Stimulated activated CD8-positive, alpha-beta memory T cell treated with anti-CD3 and anti-CD28 coated beads, Interleukin-4, amount 100 ng/mL, for 24 hours (primary cell): ENCODE data around the gene METTL16.
"Not testable (repeated sequence)": the region's sequence is repeated elsewhere in the genome, so short reads cannot be mapped to it uniquely, and the experiment has no call there.

Source experiments
- DNase-seq: peaks from one replicate; pipeline ENCODE4 v3.0.0-alpha.2; 2020; ENCODE audit warnings: low read depth

The METTL16 gene

DNA sequence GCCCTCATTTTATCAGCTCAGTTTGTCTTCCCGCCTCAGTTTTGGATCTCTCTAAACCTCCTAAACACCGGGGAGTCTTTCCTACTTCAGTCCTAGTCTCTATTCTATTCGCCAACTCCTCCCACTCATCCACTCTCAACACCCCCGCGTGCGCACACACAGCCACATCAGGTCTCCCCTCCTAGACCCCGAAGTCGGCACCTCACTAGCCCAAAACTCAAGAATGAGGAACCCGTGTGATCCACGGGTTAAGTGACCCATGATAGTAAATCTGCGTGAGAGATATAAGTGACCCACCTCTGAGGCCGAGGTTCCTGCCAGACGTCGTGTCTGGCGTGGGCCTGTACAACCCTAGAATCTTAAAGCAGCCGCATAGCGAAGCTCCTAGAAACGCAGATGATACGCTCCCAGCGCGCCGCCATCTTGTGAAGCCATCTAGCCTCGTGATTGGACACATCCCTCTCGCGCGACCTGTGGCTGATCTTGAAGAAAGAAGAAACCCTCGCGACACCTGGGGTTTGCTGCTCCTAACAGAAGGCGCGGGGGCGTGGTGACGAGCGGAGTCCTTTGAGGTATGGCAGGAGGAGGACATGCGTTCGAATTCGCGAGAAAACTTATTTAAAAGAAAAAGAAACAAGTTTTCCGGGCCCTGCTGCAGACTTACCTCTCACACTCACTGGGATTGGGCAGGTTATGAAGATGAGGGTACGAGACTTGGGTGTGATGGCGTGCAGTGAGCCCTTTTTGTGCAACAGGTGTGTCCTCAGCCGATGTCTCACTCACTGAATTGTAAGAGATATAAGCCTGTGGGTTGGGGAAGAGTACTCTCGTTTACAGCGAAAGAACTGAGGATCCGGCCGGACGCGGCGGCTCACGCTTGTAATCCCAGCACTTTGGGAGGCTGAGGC is at the start of gene METTL16:
Gene METTL16 (minus strand): TSS at position 427 of the 908 bp plus-strand sequence. CDS start 9,557 bp downstream, outside the sequence.
- DNase-seq: peak; percentile 96

DNA sequence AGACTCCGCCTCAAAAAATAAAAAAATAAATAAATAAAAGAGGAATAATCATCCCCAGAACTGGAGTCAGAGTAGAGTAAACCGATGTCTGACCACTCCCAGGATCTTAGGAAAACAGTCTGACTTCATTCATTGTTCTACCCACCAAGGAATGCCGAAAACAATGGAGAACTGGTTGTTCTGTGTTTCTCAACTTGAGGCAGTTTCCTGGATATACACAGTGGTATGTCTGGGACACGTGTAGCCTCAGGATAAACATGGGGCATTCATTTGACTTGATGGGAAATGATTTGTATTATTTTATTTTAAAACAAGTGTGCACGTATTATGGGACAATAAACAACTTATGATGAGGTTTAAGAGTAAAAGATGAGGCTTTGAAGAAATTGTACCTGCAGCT is 49.0 kb upstream of the METTL16 start:
- no peak for DNase-seq

GRCh38 chr17:2551928-2552327 is 40.2 kb upstream of the METTL16 start:
- DNase-seq: no peak

GRCh38 chr17:2551493-2551892 is 39.8 kb upstream of the METTL16 start:
- DNase-seq: no peak

DNA sequence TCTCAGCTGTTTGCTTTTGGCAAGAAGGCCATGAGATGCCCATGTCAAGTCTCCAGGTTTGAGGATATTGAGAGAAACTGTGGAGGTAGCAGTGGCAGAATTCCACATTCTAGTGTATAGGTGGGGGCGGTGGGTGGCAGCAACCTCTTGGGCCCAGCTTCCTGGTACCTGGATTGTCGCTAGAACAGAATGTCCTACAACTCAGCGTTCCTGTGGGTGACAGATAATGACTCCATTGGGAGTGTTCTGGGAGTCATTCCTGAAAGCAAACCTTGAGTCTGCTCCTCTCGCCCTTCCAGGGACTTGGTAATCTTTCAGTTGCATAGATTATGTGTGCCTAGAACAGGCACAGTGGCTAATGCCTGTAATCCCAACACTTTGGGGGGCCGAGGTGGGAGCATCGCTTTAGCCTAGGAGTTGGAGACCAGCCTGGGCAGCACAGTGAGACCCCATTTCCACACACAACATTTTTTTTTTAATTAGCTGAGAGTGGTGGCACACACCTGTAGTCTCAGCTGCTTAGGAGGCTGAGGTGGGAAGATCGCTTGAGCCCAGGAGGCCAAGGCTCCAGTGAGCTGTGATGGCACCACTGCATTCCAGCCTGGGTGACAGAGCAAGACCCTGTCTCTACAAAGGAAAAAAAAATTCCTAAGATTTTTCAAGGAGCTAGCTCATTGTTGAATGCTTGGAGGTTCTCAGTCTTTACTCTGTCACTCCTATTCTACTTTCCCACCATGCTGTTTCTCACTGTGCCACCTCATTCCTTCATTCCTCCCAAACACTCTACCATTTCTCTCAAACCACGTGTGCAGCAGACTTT is 37.9 kb upstream of the METTL16 start:
- DNase-seq: no peak

DNA sequence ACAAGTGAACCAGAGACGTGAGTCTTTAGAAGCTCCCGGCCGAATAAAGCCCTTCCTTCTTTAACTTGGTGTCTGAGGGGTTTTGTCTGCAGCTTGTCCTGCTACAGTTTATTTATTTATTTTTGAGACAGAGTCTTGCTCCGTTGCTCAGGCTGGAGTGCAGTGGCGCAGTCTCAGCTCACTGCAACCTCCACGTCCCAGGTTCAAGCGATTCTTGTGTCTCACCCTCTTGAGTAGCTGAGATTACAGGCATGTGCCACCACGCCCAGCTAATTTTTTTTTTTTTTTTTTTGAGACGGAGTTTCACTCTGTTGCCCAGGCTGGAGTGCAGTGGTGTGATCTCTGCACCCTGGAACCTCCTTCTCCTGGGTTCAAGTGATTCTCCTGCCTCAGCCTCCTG is 36.3 kb upstream of the METTL16 start:
- DNase-seq: not testable (repeated sequence)

GRCh38 chr17:2547176-2547575 is 35.5 kb upstream of the METTL16 start:
- no peak for DNase-seq

DNA sequence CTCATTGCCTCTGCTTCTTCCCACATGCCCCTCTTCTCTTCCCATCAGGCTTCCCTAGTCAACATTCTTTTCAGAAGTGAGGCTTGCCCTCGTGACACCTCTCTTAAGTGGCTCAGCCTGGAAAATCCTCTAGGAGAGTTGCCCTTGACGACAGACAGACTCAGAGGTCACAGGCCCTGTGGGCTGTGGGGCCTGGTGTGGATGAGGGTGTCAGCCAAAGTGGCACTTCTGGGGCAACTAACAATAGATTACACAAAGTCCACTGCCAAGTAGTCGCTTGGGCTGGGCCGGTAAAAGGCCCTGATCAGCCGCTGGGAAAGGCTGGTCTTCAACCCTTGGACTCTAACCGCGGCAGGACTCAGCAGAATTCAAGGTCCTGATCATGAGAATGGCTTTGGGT is 33.7 kb upstream of the METTL16 start:
- no peak for DNase-seq

- DNase-seq: no peak
Observed at GRCh38 chr17:2542456-2542855, 30.8 kb upstream of the METTL16 start.

- no peak for DNase-seq
Observed at GRCh38 chr17:2542056-2542455, 30.4 kb upstream of the METTL16 start.

- not testable (repeated sequence) for DNase-seq
Observed at GRCh38 chr17:2537579-2537978, 25.9 kb upstream of the METTL16 start.

DNA sequence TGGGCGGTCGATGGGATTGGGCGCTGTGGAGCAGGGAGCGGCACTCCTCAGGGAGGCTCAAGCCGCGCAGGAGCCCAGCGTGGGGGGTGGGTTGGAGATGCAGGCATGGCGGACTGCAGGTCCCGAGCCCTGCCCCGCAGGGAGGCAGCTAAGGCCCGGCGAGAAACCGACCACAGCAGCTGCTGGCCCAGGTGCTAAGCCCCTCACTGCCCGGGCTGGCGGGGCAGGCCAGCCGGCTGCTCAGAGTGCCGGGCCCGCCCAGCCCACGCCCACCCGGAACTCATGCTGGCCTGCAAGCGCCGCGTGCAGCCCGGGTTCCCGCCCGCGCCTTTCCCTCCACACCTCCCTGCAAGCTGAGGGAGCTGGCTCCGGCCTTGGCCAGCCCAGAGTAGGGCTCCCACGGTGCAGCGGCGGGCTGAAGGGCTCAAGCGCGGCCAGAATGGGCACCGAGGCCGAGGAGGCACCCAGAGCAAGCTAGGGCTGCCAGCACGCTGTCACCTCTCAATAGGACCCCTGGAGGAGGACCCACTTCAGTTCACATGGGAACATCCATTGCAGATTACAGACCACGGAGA is 20.5 kb upstream of the METTL16 start:
- DNase-seq: no peak

GRCh38 chr17:2531243-2531954 is 19.7 kb upstream of the METTL16 start:
- not testable (repeated sequence) for DNase-seq

GRCh38 chr17:2521775-2522410 is 10.2 kb upstream of the METTL16 start:
- not testable (repeated sequence) for DNase-seq

- no peak for DNase-seq
Observed at GRCh38 chr17:2521257-2521656, 9.6 kb upstream of the METTL16 start.

DNA sequence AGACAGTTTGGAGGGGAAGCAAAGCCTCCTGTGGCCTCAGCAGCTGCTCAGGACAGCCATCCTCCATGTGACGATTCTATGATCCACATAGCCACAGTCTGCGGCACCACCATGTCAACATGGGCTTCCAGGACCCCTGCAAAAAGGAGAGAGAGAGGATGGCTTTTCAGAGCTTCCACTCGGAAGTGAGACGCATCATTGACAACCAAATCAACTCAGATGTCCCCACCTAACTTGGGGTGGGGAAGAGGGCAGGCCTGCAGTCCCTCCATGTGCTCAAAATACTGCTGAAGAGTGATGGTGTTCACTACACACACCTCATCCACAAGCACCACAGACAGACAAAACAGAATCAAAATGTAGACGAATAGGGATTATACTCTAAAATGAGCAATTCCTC is 5.9 kb upstream of the METTL16 start:
- DNase-seq: no peak

GRCh38 chr17:2511138-2511461 is 588 bp downstream of the METTL16 start:
- DNase-seq: no peak

DNA sequence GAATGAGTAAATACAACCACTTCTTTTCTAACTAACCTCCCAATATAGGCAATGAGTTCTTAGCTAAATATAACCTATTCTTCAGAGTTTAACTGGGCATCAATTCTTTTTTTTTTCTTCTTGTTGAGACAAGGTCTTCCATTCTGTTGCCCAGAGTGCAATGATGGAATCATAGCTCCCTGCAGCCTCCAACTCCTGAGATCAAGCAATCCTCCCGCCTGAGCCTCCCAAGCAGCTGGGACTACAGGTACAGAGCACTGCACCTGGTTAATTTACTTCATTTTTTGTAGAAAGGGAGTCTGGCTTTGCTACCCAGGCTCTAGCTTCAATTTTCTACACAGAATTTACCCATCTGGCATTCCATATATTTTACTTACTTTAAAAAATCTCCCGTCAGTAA is 1.1 kb downstream of the METTL16 start:
- DNase-seq: no peak

DNA sequence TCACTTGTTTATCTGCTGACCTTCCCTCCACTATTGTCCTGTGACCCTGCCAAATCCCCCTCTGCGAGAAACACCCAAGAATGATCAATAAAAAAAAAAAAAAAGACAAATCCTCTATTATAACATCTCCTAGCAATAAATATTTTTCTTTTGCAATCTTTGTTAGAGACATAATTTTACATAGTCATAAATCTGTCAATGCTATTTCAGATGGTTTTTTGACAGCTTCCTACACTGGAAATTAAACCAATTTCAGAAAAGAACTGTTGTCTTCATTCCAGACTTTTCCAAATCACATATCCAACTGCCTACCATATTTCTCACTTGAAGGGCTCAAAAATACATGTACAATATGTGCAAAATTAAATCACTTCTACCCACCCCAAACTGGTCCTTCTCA is 3.7 kb downstream of the METTL16 start:
- no peak for DNase-seq

- DNase-seq: not testable (repeated sequence)
Observed at GRCh38 chr17:2507015-2507414, 4.7 kb downstream of the METTL16 start.

DNA sequence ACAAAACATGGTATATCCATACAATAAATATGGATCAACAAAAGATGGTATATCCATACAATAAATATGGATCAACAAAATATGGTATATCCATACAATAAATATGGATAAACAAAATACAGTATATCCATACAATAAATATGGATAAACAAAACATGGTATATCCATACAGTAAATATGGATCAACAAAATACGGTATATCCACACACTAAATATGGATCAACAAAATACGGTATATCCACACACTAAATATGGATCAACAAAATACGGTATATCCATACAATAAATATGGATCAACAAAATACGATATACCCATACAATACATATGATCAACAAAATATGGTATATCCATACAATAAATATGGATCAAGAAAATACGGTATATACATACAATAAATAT is 8.1 kb downstream of the METTL16 start:
- DNase-seq: no peak
